Glutamatergic neuron (in vitro differentiated cells): ENCODE data around the gene TMEM116. TPM values are rescaled to one million over a fixed set of nuclear protein-coding genes. Genes with fewer than 3 reads are reported as not detected.

Source experiments
- DNase-seq: peaks from one replicate; pipeline ENCODE4 v3.0.0; 2022
- H3K27ac Mint-ChIP-seq: one replicate; pipeline ENCODE4 v1.8.0; 2020; ENCODE audit warnings: mild to moderate bottlenecking, mixed read lengths, inconsistent platforms; ENCODE audit not compliant: unreplicated experiment
- H3K27me3 Mint-ChIP-seq: one replicate; pipeline ENCODE4 v1.8.0; 2020; ENCODE audit warnings: mild to moderate bottlenecking, moderate library complexity, mixed read lengths, inconsistent platforms; ENCODE audit not compliant: unreplicated experiment
- H3K36me3 Mint-ChIP-seq: one replicate; pipeline ENCODE4 v1.8.0; 2020; ENCODE audit warnings: mild to moderate bottlenecking, mixed read lengths, inconsistent platforms; ENCODE audit not compliant: unreplicated experiment
- H3K4me1 Mint-ChIP-seq: one replicate; pipeline ENCODE4 v1.8.0; 2020; ENCODE audit warnings: mild to moderate bottlenecking, low read depth, mixed read lengths, inconsistent platforms; ENCODE audit not compliant: unreplicated experiment
- H3K4me3 Mint-ChIP-seq: one replicate; pipeline ENCODE4 v1.8.0; 2020; ENCODE audit warnings: mild to moderate bottlenecking, mixed read lengths, inconsistent platforms; ENCODE audit not compliant: unreplicated experiment
- H3K9me3 Mint-ChIP-seq: one replicate; pipeline ENCODE4 v1.8.0; 2020; ENCODE audit warnings: mild to moderate bottlenecking, moderate library complexity, mixed read lengths, inconsistent platforms; ENCODE audit not compliant: unreplicated experiment
- total RNA-seq: library from RNA; stranded (reverse); fragmentation: NEBNext Ultra II Directional; extraction: Animal tissue kit (Norgen Biotek cat#: 25700); gene quantifications from one replicate; pipeline ENCODE4 v1.2.1, GENCODE V29; 2021; ENCODE audit not compliant: unreplicated experiment
- TF ChIP-seq, protein P1 (sequence below): fragments of 200-600 bp; sonication (generic); IDR thresholded peaks from one replicate; pipeline ENCODE4 v1.5.0; 2021; ENCODE audit not compliant: partially characterized antibody, unreplicated experiment

The TMEM116 gene
- total RNA-seq, 1 donor from 2014 or later, result 9.7 TPM

- H3K27me3 Mint-ChIP-seq, result peaks cover 8% of the 10 kb centered on the region
- TF ChIP-seq, protein P1, sequence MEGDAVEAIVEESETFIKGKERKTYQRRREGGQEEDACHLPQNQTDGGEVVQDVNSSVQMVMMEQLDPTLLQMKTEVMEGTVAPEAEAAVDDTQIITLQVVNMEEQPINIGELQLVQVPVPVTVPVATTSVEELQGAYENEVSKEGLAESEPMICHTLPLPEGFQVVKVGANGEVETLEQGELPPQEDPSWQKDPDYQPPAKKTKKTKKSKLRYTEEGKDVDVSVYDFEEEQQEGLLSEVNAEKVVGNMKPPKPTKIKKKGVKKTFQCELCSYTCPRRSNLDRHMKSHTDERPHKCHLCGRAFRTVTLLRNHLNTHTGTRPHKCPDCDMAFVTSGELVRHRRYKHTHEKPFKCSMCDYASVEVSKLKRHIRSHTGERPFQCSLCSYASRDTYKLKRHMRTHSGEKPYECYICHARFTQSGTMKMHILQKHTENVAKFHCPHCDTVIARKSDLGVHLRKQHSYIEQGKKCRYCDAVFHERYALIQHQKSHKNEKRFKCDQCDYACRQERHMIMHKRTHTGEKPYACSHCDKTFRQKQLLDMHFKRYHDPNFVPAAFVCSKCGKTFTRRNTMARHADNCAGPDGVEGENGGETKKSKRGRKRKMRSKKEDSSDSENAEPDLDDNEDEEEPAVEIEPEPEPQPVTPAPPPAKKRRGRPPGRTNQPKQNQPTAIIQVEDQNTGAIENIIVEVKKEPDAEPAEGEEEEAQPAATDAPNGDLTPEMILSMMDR, result no peak
- peaks cover 6% of the 10 kb centered on the region for H3K9me3 Mint-ChIP-seq
- no peak for DNase-seq
- peaks cover 23% of the 10 kb centered on the region for H3K4me1 Mint-ChIP-seq
- H3K36me3 Mint-ChIP-seq, result peaks cover 10% of the 10 kb centered on the region
- H3K27ac Mint-ChIP-seq, result peak overlapping the region; percentile 93
- peak overlapping the region; percentile 47 for H3K4me3 Mint-ChIP-seq
These were observed 4.1 kb upstream of the TMEM116 start for GRCh38 chr12:112017041-112017440.

- Mint-ChIP-seq H3K4me3 (peak overlapping the region; percentile 27), H3K36me3 (peaks cover 10% of the 10 kb centered on the region), H3K27me3 (peaks cover 9% of the 10 kb centered on the region), H3K27ac (peak overlapping the region; percentile 46), H3K4me1 (peaks cover 26% of the 10 kb centered on the region), H3K9me3 (peaks cover 7% of the 10 kb centered on the region)
- no peak for DNase-seq
- TF ChIP-seq, protein P1, result no peak
These were observed 3.0 kb upstream of the TMEM116 start for GRCh38 chr12:112015938-112016337.

GRCh38 chr12:112013601-112014402, 837 bp upstream of the TMEM116 start:
- DNase-seq, result peak; percentile 76
- Mint-ChIP-seq H3K4me1 (peaks cover 24% of the 10 kb centered on the region), H3K4me3 (peak overlapping the region; percentile 89), H3K27me3 (peaks cover 11% of the 10 kb centered on the region), H3K27ac (peak overlapping the region; percentile 93), H3K36me3 (peaks cover 10% of the 10 kb centered on the region), H3K9me3 (peaks cover 7% of the 10 kb centered on the region)
- TF ChIP-seq, protein P1, result peak; percentile 25

GRCh38 chr12:112011685-112012084, 1.3 kb downstream of the TMEM116 start:
- Mint-ChIP-seq H3K27me3 (peaks cover 11% of the 10 kb centered on the region), H3K4me3 (peak overlapping the region; percentile 97), H3K4me1 (peaks cover 16% of the 10 kb centered on the region), H3K36me3 (peaks cover 10% of the 10 kb centered on the region), H3K9me3 (peaks cover 7% of the 10 kb centered on the region), H3K27ac (peak overlapping the region; percentile 94)
- no peak for DNase-seq
- TF ChIP-seq, protein P1, result no peak
